Caco-2 (cell line): ENCODE data around the gene NMNAT2. TPM values are rescaled to one million over a fixed set of nuclear protein-coding genes. Genes with fewer than 3 reads are reported as not detected.

Source experiments
- BruUV-seq: library from RNA; stranded (reverse); fragments of 400-500 nt; replicated peaks from 2 replicates; lab custom pipeline; 2021; lab: Mats Ljungman, UMichigan
- CTCF ChIA-PET: fragments of 300-600 bp; sonication (Branson Sonifier 250); formaldehyde crosslinking; loops from one replicate; lab custom pipeline; 2022; ENCODE audit warnings: antibody characterized with exemption; lab: Charles Lee
- POLR2A ChIA-PET: fragments of 300-600 bp; sonication (Branson Sonifier 250); formaldehyde crosslinking; loops from one replicate; lab custom pipeline; 2022; ENCODE audit warnings: antibody characterized with exemption; lab: Charles Lee
- DNase-seq, 2 experiments: peaks; one replicate each; pipeline versions ENCODE4 v3.0.0 to v3.0.0-alpha.2; 2020 to 2022
- H3K27me3 ChIP-seq: replicated peaks from 2 replicates; pipeline ENCODE4 v1.6.0; 2011; ENCODE audit warnings: low read length; ENCODE audit not compliant: control insufficient read depth, insufficient read depth
- H3K36me3 ChIP-seq: 2 replicates; pipeline ENCODE4 v1.5.1; 2011; ENCODE audit warnings: low read length; ENCODE audit not compliant: control insufficient read depth, insufficient read depth
- H3K4me1 ChIP-seq: fragments of 250-450 bp; sonication (Bioruptor Pico); 2 replicates; pipeline ENCODE4 v1.5.1; 2020; ENCODE audit warnings: mild to moderate bottlenecking
- H3K4me3 ChIP-seq: 2 replicates; pipeline ENCODE4 v1.5.1; 2011; ENCODE audit warnings: low read depth, mild to moderate bottlenecking, control low read depth, low read length
- H3K9me3 ChIP-seq: fragments of 250-450 bp; sonication (Bioruptor Pico); 2 replicates; pipeline ENCODE4 v1.5.1; 2020; ENCODE audit warnings: mild to moderate bottlenecking, moderate library complexity
- H3K27ac Mint-ChIP-seq: one replicate; pipeline ENCODE4 v1.8.0; 2022; ENCODE audit warnings: mixed read lengths; ENCODE audit not compliant: unreplicated experiment
- H3K27me3 Mint-ChIP-seq: one replicate; pipeline ENCODE4 v1.8.0; 2022; ENCODE audit warnings: mixed read lengths; ENCODE audit not compliant: insufficient read depth, unreplicated experiment
- H3K36me3 Mint-ChIP-seq: one replicate; pipeline ENCODE4 v1.8.0; 2022; ENCODE audit warnings: mild to moderate bottlenecking, mixed read lengths; ENCODE audit not compliant: insufficient read depth, unreplicated experiment
- H3K4me1 Mint-ChIP-seq: one replicate; pipeline ENCODE4 v1.8.0; 2022; ENCODE audit warnings: low read depth, mixed read lengths; ENCODE audit not compliant: unreplicated experiment
- H3K4me3 Mint-ChIP-seq: one replicate; pipeline ENCODE4 v1.8.0; 2022; ENCODE audit warnings: mild to moderate bottlenecking, moderate library complexity, mixed read lengths; ENCODE audit not compliant: unreplicated experiment
- H3K9me3 Mint-ChIP-seq: one replicate; pipeline ENCODE4 v1.8.0; 2022; ENCODE audit warnings: mixed read lengths; ENCODE audit not compliant: unreplicated experiment
- intact Hi-C: fragments of 100-400 bp; cut with micrococcal nuclease; formaldehyde crosslinking; loops from one replicate; pipeline ENCODE4 v1.10.0; 2022; ENCODE audit not compliant: unreplicated experiment
- total RNA-seq: library from RNA; stranded (reverse); gene quantifications from 2 replicates; pipeline ENCODE4 v1.2.3, GENCODE V29; 2022
- TF ChIP-seq, protein P1 (sequence below), 2 experiments: fragments of 200-600 bp in 1 of 2; IDR thresholded peaks; 1 replicate in 1 of 2; 2 replicates in 1 of 2; pipeline versions ENCODE4 v1.5.1 to v1.8.0; 2011 to 2022; ENCODE audit warnings: antibody characterized with exemption in 1 of 2, control low read depth in 1 of 2, inconsistent platforms in 1 of 2, low read depth in 1 of 2, low read length in 1 of 2, mild to moderate bottlenecking in 1 of 2, moderate library complexity in 1 of 2; ENCODE audit not compliant: insufficient read depth in 1 of 2, severe bottlenecking in 1 of 2, unreplicated experiment in 1 of 2

Gene NMNAT2
- total RNA-seq, 1 experiment from 2014 or later = 16.4 TPM

- Mint-ChIP-seq H3K4me3 (no peak overlapping the region), H3K27me3 (no peaks in the 10 kb centered on the region), H3K9me3 (peaks cover 4% of the 10 kb centered on the region), H3K36me3 (no peaks in the 10 kb centered on the region), H3K27ac (no peak overlapping the region), H3K4me1 (peaks cover 30% of the 10 kb centered on the region)
- Histone ChIP-seq H3K36me3 (no peaks in the 10 kb centered on the region; the same call in 1 of the 2 replicates), H3K4me3 (no peak overlapping the region), H3K9me3 (0 out of 2 replicates have a peak, but pooled peaks cover 3% of the 10 kb centered on the region), H3K27me3 (no peaks in the 10 kb centered on the region), H3K4me1 (peaks cover 24% of the 10 kb centered on the region)
- CTCF ChIA-PET = no interaction called here
- POLR2A ChIA-PET = no interaction called here
- DNase-seq = no peak
- intact Hi-C loops = loop anchor here (5.0 kb wide), 1 partner anchor 44 kb away; no protein-coding TSS in a partner anchor
- no TSS peak for BruUV-seq
- TF ChIP-seq, protein P1, sequence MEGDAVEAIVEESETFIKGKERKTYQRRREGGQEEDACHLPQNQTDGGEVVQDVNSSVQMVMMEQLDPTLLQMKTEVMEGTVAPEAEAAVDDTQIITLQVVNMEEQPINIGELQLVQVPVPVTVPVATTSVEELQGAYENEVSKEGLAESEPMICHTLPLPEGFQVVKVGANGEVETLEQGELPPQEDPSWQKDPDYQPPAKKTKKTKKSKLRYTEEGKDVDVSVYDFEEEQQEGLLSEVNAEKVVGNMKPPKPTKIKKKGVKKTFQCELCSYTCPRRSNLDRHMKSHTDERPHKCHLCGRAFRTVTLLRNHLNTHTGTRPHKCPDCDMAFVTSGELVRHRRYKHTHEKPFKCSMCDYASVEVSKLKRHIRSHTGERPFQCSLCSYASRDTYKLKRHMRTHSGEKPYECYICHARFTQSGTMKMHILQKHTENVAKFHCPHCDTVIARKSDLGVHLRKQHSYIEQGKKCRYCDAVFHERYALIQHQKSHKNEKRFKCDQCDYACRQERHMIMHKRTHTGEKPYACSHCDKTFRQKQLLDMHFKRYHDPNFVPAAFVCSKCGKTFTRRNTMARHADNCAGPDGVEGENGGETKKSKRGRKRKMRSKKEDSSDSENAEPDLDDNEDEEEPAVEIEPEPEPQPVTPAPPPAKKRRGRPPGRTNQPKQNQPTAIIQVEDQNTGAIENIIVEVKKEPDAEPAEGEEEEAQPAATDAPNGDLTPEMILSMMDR (IDR thresholded peaks at IDR 0.05; ENCODE audit: insufficient read depth in 1 of 2, low read depth in 1 of 2, low read length in 1 of 2, severe bottlenecking in 1 of 2, unreplicated experiment in 1 of 2) = no peak
Measured at GRCh38 chr1:183423541-183423940, 5.4 kb upstream of the NMNAT2 start.

DNA sequence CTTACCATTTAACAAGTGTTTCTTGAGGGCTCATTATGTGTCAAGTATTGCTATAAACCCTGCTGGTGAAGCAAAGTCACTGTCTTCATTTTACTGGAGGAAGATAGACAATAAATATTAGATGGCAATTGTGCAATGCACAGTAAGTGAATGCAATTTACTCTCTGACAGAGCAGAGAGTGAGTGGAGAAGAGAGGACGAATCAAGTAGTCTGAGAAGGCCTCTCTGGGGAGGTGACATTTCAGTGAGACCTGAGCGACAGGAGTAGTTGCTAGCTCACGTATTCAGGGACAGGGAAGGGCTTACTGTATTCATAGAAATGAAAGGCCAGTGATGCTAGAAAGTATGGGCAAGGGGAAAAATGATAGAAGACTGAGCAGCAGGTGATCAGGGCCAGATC is 1.2 kb upstream of the NMNAT2 start:
- Mint-ChIP-seq H3K27ac (peak overlapping the region; percentile 4), H3K36me3 (no peaks in the 10 kb centered on the region), H3K9me3 (no peaks in the 10 kb centered on the region), H3K4me1 (peaks cover 30% of the 10 kb centered on the region), H3K27me3 (no peaks in the 10 kb centered on the region), H3K4me3 (no peak overlapping the region)
- H3K4me1 ChIP-seq = peaks cover 11% of the 10 kb centered on the region; the same call in 1 of the 2 replicates
- BruUV-seq = no TSS peak
- CTCF ChIA-PET = no interaction called here
- no peak overlapping the region for H3K4me3 ChIP-seq
- no peaks in the 10 kb centered on the region for H3K36me3 ChIP-seq
- H3K27me3 ChIP-seq = no peaks in the 10 kb centered on the region
- no peak for DNase-seq
- TF ChIP-seq, protein P1 (IDR thresholded peaks at IDR 0.05; ENCODE audit: insufficient read depth in 1 of 2, low read depth in 1 of 2, low read length in 1 of 2, severe bottlenecking in 1 of 2, unreplicated experiment in 1 of 2) = no peak
- intact Hi-C loops = no loop called here
- POLR2A ChIA-PET = no interaction called here
- no peaks in the 10 kb centered on the region for H3K9me3 ChIP-seq

GRCh38 chr1:183418696-183419095 is 516 bp upstream of the NMNAT2 start:
- peaks cover 11% of the 10 kb centered on the region; the same call in 1 of the 2 replicates for H3K4me1 ChIP-seq
- peak overlapping the region; percentile 79 for H3K4me3 Mint-ChIP-seq
- peak overlapping the region; percentile 77 for H3K27ac Mint-ChIP-seq
- TF ChIP-seq, protein P1 (IDR thresholded peaks at IDR 0.05; ENCODE audit: insufficient read depth in 1 of 2, low read depth in 1 of 2, low read length in 1 of 2, severe bottlenecking in 1 of 2, unreplicated experiment in 1 of 2) = no peak
- BruUV-seq = no TSS peak
- POLR2A ChIA-PET = no interaction called here
- no peaks in the 10 kb centered on the region for H3K36me3 ChIP-seq
- H3K9me3 ChIP-seq = no peaks in the 10 kb centered on the region
- no peaks in the 10 kb centered on the region for H3K36me3 Mint-ChIP-seq
- H3K27me3 ChIP-seq = no peaks in the 10 kb centered on the region
- CTCF ChIA-PET = interaction anchor here (0.8 kb wide), 1 partner anchor 137 kb away, joined by 3 read pairs; no protein-coding TSS in a partner anchor
- DNase-seq = no peak
- H3K9me3 Mint-ChIP-seq = no peaks in the 10 kb centered on the region
- H3K4me1 Mint-ChIP-seq = peaks cover 30% of the 10 kb centered on the region
- H3K27me3 Mint-ChIP-seq = no peaks in the 10 kb centered on the region
- peak overlapping the region; percentile 68 for H3K4me3 ChIP-seq
- intact Hi-C loops = no loop called here
